ENCODE data around the gene MRPL43.

DNA sequence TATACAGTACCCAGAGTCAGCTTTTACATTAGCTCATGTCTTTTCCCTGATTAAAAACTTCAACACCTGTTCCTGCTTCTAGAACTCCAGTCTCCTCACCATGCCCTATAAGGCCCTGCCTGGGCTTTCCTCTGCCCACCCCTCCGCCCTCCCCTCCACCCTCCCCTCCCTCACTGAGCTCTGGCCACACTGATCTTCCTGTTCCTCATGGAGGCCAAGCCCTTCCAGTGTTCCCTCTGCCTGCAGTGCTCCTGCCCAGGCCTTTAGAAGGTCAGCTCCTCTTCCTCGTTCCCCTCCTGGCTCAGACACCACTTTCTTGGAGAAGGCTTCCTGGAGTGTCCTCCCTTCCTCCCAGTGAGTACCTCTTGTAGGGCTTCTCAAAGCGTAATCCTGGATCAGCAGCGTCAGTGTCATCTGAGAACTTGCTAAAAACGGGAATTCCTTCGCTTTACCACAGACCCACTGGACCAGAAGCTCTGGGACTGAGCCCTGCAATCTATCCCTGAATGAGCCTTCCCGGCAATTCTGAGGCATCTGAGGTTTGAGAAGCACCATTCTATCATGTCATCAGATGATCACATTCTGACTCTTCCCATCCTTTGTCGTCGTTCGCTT, 39.9 kb upstream of the MRPL43 start:
- TF ChIP-seq, protein P1, sequence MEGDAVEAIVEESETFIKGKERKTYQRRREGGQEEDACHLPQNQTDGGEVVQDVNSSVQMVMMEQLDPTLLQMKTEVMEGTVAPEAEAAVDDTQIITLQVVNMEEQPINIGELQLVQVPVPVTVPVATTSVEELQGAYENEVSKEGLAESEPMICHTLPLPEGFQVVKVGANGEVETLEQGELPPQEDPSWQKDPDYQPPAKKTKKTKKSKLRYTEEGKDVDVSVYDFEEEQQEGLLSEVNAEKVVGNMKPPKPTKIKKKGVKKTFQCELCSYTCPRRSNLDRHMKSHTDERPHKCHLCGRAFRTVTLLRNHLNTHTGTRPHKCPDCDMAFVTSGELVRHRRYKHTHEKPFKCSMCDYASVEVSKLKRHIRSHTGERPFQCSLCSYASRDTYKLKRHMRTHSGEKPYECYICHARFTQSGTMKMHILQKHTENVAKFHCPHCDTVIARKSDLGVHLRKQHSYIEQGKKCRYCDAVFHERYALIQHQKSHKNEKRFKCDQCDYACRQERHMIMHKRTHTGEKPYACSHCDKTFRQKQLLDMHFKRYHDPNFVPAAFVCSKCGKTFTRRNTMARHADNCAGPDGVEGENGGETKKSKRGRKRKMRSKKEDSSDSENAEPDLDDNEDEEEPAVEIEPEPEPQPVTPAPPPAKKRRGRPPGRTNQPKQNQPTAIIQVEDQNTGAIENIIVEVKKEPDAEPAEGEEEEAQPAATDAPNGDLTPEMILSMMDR (IDR thresholded peaks at IDR 0.05), result no peak
- TF ChIP-seq POLR2A (IDR thresholded peaks at IDR 0.05), result no peak
- no peak for TF ChIP-seq EP300 (IDR thresholded peaks at IDR 0.05)
- TF ChIP-seq POLR2AphosphoS5 (IDR thresholded peaks at IDR 0.05), result no peak

Data from suprapubic skin (tissue), 4 donors.